ENCODE results near the gene HOXB7. TPM values are rescaled to one million over a fixed set of nuclear protein-coding genes. Genes with fewer than 3 reads are reported as not detected.

The HOXB7 gene
- total RNA-seq, 1 donor from 2014 or later, result 2.4 TPM

- H3K27ac ChIP-seq, result no peak overlapping the region
- H3K4me1 ChIP-seq, result peaks cover 35% of the 10 kb centered on the region
- intact Hi-C loops (cut with DNase I), result no loop called here
- DNase-seq, result no peak
- no peak for TF ChIP-seq CTCF (IDR thresholded peaks at IDR 0.05)
- no peaks in the 10 kb centered on the region for H3K9me3 ChIP-seq
- peaks cover 5% of the 10 kb centered on the region for H3K36me3 ChIP-seq
- H3K27me3 ChIP-seq (ENCODE audit: low read depth), result peaks cover 97% of the 10 kb centered on the region
- no peak for ATAC-seq
- H3K4me3 ChIP-seq, result peak overlapping the region; percentile 63
Measured at GRCh38 chr17:48598736-48599135, 12.1 kb downstream of the HOXB7 start.

GRCh38 chr17:48597778-48598631, 12.8 kb downstream of the HOXB7 start:
- Histone ChIP-seq H3K4me1 (peaks cover 38% of the 10 kb centered on the region), H3K27ac (peak overlapping the region; percentile 74), H3K9me3 (no peaks in the 10 kb centered on the region), H3K36me3 (peaks cover 5% of the 10 kb centered on the region), H3K4me3 (peak overlapping the region; percentile 63), H3K27me3 (ENCODE audit: low read depth) (peaks cover 94% of the 10 kb centered on the region)
- intact Hi-C loops (cut with DNase I), result no loop called here
- peak; percentile 58 to 60 for ATAC-seq
- no peak for TF ChIP-seq CTCF (IDR thresholded peaks at IDR 0.05)
- DNase-seq, result peak; percentile 69

GRCh38 chr17:48597528-48597777, 13.4 kb downstream of the HOXB7 start:
- TF ChIP-seq CTCF (IDR thresholded peaks at IDR 0.05), result no peak
- ATAC-seq (no peak), DNase-seq (no peak)
- H3K4me1 ChIP-seq, result peaks cover 37% of the 10 kb centered on the region
- H3K36me3 ChIP-seq, result peaks cover 5% of the 10 kb centered on the region
- peak overlapping the region; percentile 74 for H3K27ac ChIP-seq
- no peaks in the 10 kb centered on the region for H3K9me3 ChIP-seq
- peaks cover 94% of the 10 kb centered on the region for H3K27me3 ChIP-seq (ENCODE audit: low read depth)
- H3K4me3 ChIP-seq, result peak overlapping the region; percentile 63
- intact Hi-C loops (cut with DNase I), result no loop called here

- peaks cover 37% of the 10 kb centered on the region for H3K4me1 ChIP-seq
- intact Hi-C loops (cut with DNase I), result no loop called here
- peaks cover 5% of the 10 kb centered on the region for H3K36me3 ChIP-seq
- no peaks in the 10 kb centered on the region for H3K9me3 ChIP-seq
- ATAC-seq (peak; percentile 18 to 30), DNase-seq (no peak)
- H3K27ac ChIP-seq, result peak overlapping the region; percentile 74
- peaks cover 94% of the 10 kb centered on the region for H3K27me3 ChIP-seq (ENCODE audit: low read depth)
- H3K4me3 ChIP-seq, result peak overlapping the region; percentile 63
- no peak for TF ChIP-seq CTCF (IDR thresholded peaks at IDR 0.05)
Measured at GRCh38 chr17:48596735-48597527, 13.9 kb downstream of the HOXB7 start.

- peak overlapping the region; percentile 74 for H3K27ac ChIP-seq
- DNase-seq (no peak), ATAC-seq (no peak)
- H3K9me3 ChIP-seq, result no peaks in the 10 kb centered on the region
- H3K27me3 ChIP-seq (ENCODE audit: low read depth), result peaks cover 94% of the 10 kb centered on the region
- H3K36me3 ChIP-seq, result peaks cover 5% of the 10 kb centered on the region
- intact Hi-C loops (cut with DNase I), result no loop called here
- TF ChIP-seq CTCF (IDR thresholded peaks at IDR 0.05), result no peak
- H3K4me1 ChIP-seq, result peaks cover 38% of the 10 kb centered on the region
- H3K4me3 ChIP-seq, result peak overlapping the region; percentile 63
Measured at GRCh38 chr17:48596000-48596734, 14.7 kb downstream of the HOXB7 start.
